M059J (cell line): ENCODE data around the gene SYNE2. TPM values are rescaled to one million over a fixed set of nuclear protein-coding genes. Genes with fewer than 3 reads are reported as not detected.
"Not testable (repeated sequence)": the region's sequence is repeated elsewhere in the genome, so short reads cannot be mapped to it uniquely, and the experiment has no call there.

Experiments
- DNase-seq: peaks from one replicate; pipeline ENCODE4 v3.0.0-alpha.2; 2012; ENCODE audit warnings: low read depth
- total RNA-seq: library from RNA; depleted of rRNA; stranded (reverse); fragments of >200 nt; shearing (Covaris generic); gene quantifications from 2 replicates; pipeline ENCODE4 v1.2.3, GENCODE V29; 2014

The SYNE2 gene
- total RNA-seq, 1 experiment from 2014 or later: 20.2 TPM

GRCh38 chr14:64012003-64012402 is 159.2 kb downstream of the SYNE2 start:
- no peak for DNase-seq

- DNase-seq: no peak
These were observed 159.9 kb downstream of the SYNE2 start for GRCh38 chr14:64012720-64013119.

GRCh38 chr14:64025479-64025878 is 172.7 kb downstream of the SYNE2 start:
- DNase-seq: no peak

GRCh38 chr14:64026600-64026999 is 173.8 kb downstream of the SYNE2 start:
- peak; percentile 5 for DNase-seq

GRCh38 chr14:64035143-64035542 is 182.3 kb downstream of the SYNE2 start:
- peak; percentile 54 for DNase-seq

GRCh38 chr14:64037869-64038745 is 185.3 kb downstream of the SYNE2 start:
- not testable (repeated sequence) for DNase-seq

GRCh38 chr14:64038841-64039542 is 186.2 kb downstream of the SYNE2 start:
- DNase-seq: no peak

- DNase-seq: no peak
These were observed 187.2 kb downstream of the SYNE2 start for GRCh38 chr14:64040044-64040443.

- DNase-seq: not testable (repeated sequence)
These were observed 190.5 kb downstream of the SYNE2 start for GRCh38 chr14:64043296-64043695.

GRCh38 chr14:64045091-64045490 is 192.3 kb downstream of the SYNE2 start:
- DNase-seq: no peak

GRCh38 chr14:64049616-64050381 is 197.0 kb downstream of the SYNE2 start:
- no peak for DNase-seq

GRCh38 chr14:64053694-64054669 is 201.2 kb downstream of the SYNE2 start:
- peak; percentile 27 for DNase-seq

GRCh38 chr14:64059454-64060198 is 206.8 kb downstream of the SYNE2 start:
- DNase-seq: no peak

GRCh38 chr14:64060199-64060545 is 207.4 kb downstream of the SYNE2 start:
- DNase-seq: peak; percentile 3

- peak; percentile 39 for DNase-seq
These were observed 207.9 kb downstream of the SYNE2 start for GRCh38 chr14:64060648-64061096.

GRCh38 chr14:64061115-64061514 is 208.3 kb downstream of the SYNE2 start:
- no peak for DNase-seq

- no peak for DNase-seq
These were observed 208.9 kb downstream of the SYNE2 start for GRCh38 chr14:64061706-64062105.

- no peak for DNase-seq
These were observed 209.7 kb downstream of the SYNE2 start for GRCh38 chr14:64062381-64063115.

GRCh38 chr14:64064447-64064846 is 211.6 kb downstream of the SYNE2 start:
- DNase-seq: no peak
